Fibroblast of villous mesenchyme (primary cell): Measurements from ENCODE around the gene C10orf53. TPM values are rescaled to one million over a fixed set of nuclear protein-coding genes. Genes with fewer than 3 reads are reported as not detected.

ENCODE experiments used
- DNase-seq: peaks from one replicate; pipeline ENCODE4 v3.0.0-alpha.2; 2010; ENCODE audit warnings: low read depth
- H3K4me3 ChIP-seq: 2 replicates; pipeline ENCODE4 v1.5.1; 2011; ENCODE audit warnings: low read depth, mild to moderate bottlenecking, low read length
- CTCF ChIP-seq: IDR thresholded peaks from 2 replicates; pipeline ENCODE4 v1.5.1; 2012; ENCODE audit warnings: low read depth, mild to moderate bottlenecking, low read length; ENCODE audit not compliant: insufficient read depth
- total RNA-seq: library from RNA; depleted of rRNA; stranded (reverse); fragments of >200 nt; gene quantifications from 2 replicates; pipeline ENCODE4 v1.2.3, GENCODE V29; 2012

The C10orf53 gene
- total RNA-seq, 1 donor = not detected

- no peak for TF ChIP-seq CTCF
- no peak overlapping the region for H3K4me3 ChIP-seq
- no peak for DNase-seq
Measured at GRCh38 chr10:49662169-49662830, 17.2 kb upstream of the C10orf53 start.

GRCh38 chr10:49663596-49663995 lies 15.9 kb upstream of the C10orf53 start:
- no peak for TF ChIP-seq CTCF

GRCh38 chr10:49664006-49664841 lies 15.2 kb upstream of the C10orf53 start:
- no peak for DNase-seq
- no peak overlapping the region for H3K4me3 ChIP-seq
- no peak for TF ChIP-seq CTCF

More at GRCh38 chr10:49663596-49663995, 15.9 kb upstream of the C10orf53 start:
- DNase-seq = no peak
- no peak overlapping the region for H3K4me3 ChIP-seq

- DNase-seq = no peak
- TF ChIP-seq CTCF = no peak
Measured at GRCh38 chr10:49664842-49665355, 14.6 kb upstream of the C10orf53 start.

GRCh38 chr10:49666054-49666615 lies 13.3 kb upstream of the C10orf53 start:
- TF ChIP-seq CTCF = no peak
- no peak for DNase-seq
- no peak overlapping the region for H3K4me3 ChIP-seq

More at GRCh38 chr10:49664842-49665355, 14.6 kb upstream of the C10orf53 start:
- H3K4me3 ChIP-seq = no peak overlapping the region

- H3K4me3 ChIP-seq = no peak overlapping the region
- DNase-seq = no peak
- no peak for TF ChIP-seq CTCF
Measured at GRCh38 chr10:49666685-49667084, 12.8 kb upstream of the C10orf53 start.
